Suprapubic skin (tissue), 4 donors: ENCODE measurements around the gene TMEM131L. TPM values are rescaled to one million over a fixed set of nuclear protein-coding genes. Genes with fewer than 3 reads are reported as not detected.

ENCODE experiments used
- DNase-seq, 2 donors: peaks; one replicate each; pipeline ENCODE4 v3.0.0-alpha.2; 2019; ENCODE audit warnings: low spot score in 2 of 2
- H3K27ac ChIP-seq: fragments of 200-600 bp; sonication (generic); one replicate; pipeline ENCODE4 v1.5.1; 2019
- H3K27me3 ChIP-seq: fragments of 200-600 bp; sonication (generic); one replicate; pipeline ENCODE4 v1.5.1; 2019
- H3K36me3 ChIP-seq: fragments of 200-600 bp; sonication (generic); one replicate; pipeline ENCODE4 v1.5.1; 2019
- H3K4me1 ChIP-seq: fragments of 200-600 bp; sonication (generic); one replicate; pipeline ENCODE4 v1.5.1; 2019
- H3K4me3 ChIP-seq: fragments of 200-600 bp; sonication (generic); one replicate; pipeline ENCODE4 v1.5.1; 2019; ENCODE audit warnings: mild to moderate bottlenecking
- H3K9me3 ChIP-seq: fragments of 200-600 bp; sonication (generic); one replicate; pipeline ENCODE4 v1.5.1; 2019
- CTCF ChIP-seq, 2 donors: fragments of 200-600 bp in 1 of 2; fragments of 450-650 bp in 1 of 2; sonication (generic) in 1 of 2; IDR thresholded peaks; one replicate each; pipeline ENCODE4 v1.5.1; 2016 to 2019; ENCODE audit warnings: antibody characterized with exemption in 2 of 2, mild to moderate bottlenecking in 1 of 2, moderate library complexity in 1 of 2
- EP300 ChIP-seq: sonication (generic); formaldehyde crosslinking; IDR thresholded peaks from one replicate; pipeline ENCODE4 v1.6.1; 2017; ENCODE audit warnings: antibody characterized with exemption
- POLR2A ChIP-seq, 2 donors: fragments of 450-650 bp; IDR thresholded peaks; one replicate each; pipeline ENCODE4 v1.6.1; 2017; ENCODE audit warnings: antibody characterized with exemption in 2 of 2, mild to moderate bottlenecking in 2 of 2, moderate library complexity in 2 of 2
- POLR2AphosphoS5 ChIP-seq, 3 donors: sonication (generic); formaldehyde crosslinking; IDR thresholded peaks; one replicate each; pipeline ENCODE4 v1.6.1; 2017; ENCODE audit warnings: antibody characterized with exemption in 3 of 3
- WGBS: methylation state at CpG from one replicate; pipeline ENCODE4 v1.1.5; 2018; 5-methylcytosine and 5-hydroxymethylcytosine counted together
- total RNA-seq, 4 donors: library from RNA; depleted of rRNA; stranded (reverse); fragments of >200 nt; gene quantifications; one replicate each; pipeline ENCODE4 v1.1.0, GENCODE V29; 2016

TMEM131L gene
- total RNA-seq, 4 donors from 2014 or later, result 13.5 to 25.0 (median 17.2) TPM

GRCh38 chr4:153464068-153464467 lies 2.1 kb upstream of the TMEM131L start:
- WGBS, result 75% methylated on average over 1 of the region's 1 CpG
- TF ChIP-seq EP300, result no peak
- TF ChIP-seq POLR2A (IDR thresholded peaks at IDR 0.05), result no peak
- no peak for TF ChIP-seq POLR2AphosphoS5 (IDR thresholded peaks at IDR 0.05)
- TF ChIP-seq CTCF (IDR thresholded peaks at IDR 0.05), result no peak
- Histone ChIP-seq H3K36me3 (no peaks in the 10 kb centered on the region), H3K9me3 (no peaks in the 10 kb centered on the region), H3K27me3 (no peaks in the 10 kb centered on the region), H3K27ac (no peak overlapping the region), H3K4me1 (peaks cover 39% of the 10 kb centered on the region), H3K4me3 (no peak overlapping the region)
- DNase-seq, result no peak

- H3K36me3 ChIP-seq, result no peaks in the 10 kb centered on the region
- H3K4me1 ChIP-seq, result peaks cover 40% of the 10 kb centered on the region
- no peaks in the 10 kb centered on the region for H3K9me3 ChIP-seq
- WGBS, result 23% methylated on average over 4 of the region's 4 CpGs
- no peaks in the 10 kb centered on the region for H3K27me3 ChIP-seq
- peak overlapping the region; percentile 80 for H3K27ac ChIP-seq
- H3K4me3 ChIP-seq, result peak overlapping the region; percentile 95
- no peak for DNase-seq
- no peak for TF ChIP-seq POLR2A (IDR thresholded peaks at IDR 0.05)
- no peak for TF ChIP-seq POLR2AphosphoS5 (IDR thresholded peaks at IDR 0.05)
- no peak for TF ChIP-seq CTCF (IDR thresholded peaks at IDR 0.05)
Measured at GRCh38 chr4:153465140-153465539, 1.0 kb upstream of the TMEM131L start.

- H3K4me1 ChIP-seq, result peaks cover 40% of the 10 kb centered on the region
- 0% methylated on average over 27 of the region's 31 CpGs for WGBS
- peak in 1 of 2 donors; percentile 71 for DNase-seq
Measured at GRCh38 chr4:153465615-153466080, 512 bp upstream of the TMEM131L start.

GRCh38 chr4:153466949-153467896 lies 1.1 kb downstream of the TMEM131L start:
- peak overlapping the region; percentile 81 for H3K27ac ChIP-seq
- 3% methylated on average over 31 of the region's 43 CpGs for WGBS
- H3K4me1 ChIP-seq, result peaks cover 45% of the 10 kb centered on the region
- peak overlapping the region; percentile 95 for H3K4me3 ChIP-seq
- no peaks in the 10 kb centered on the region for H3K9me3 ChIP-seq
- no peaks in the 10 kb centered on the region for H3K27me3 ChIP-seq
- no peak for DNase-seq
- H3K36me3 ChIP-seq, result no peaks in the 10 kb centered on the region
- TF ChIP-seq POLR2A (IDR thresholded peaks at IDR 0.05) (no peak), CTCF (IDR thresholded peaks at IDR 0.05) (no peak), EP300 (no peak), POLR2AphosphoS5 (IDR thresholded peaks at IDR 0.05) (no peak)

More at GRCh38 chr4:153465615-153466080, 512 bp upstream of the TMEM131L start:
- Histone ChIP-seq H3K9me3 (no peaks in the 10 kb centered on the region), H3K36me3 (no peaks in the 10 kb centered on the region), H3K4me3 (peak overlapping the region; percentile 95), H3K27ac (peak overlapping the region; percentile 80), H3K27me3 (no peaks in the 10 kb centered on the region)
- TF ChIP-seq POLR2AphosphoS5 (IDR thresholded peaks at IDR 0.05) (no peak), EP300 (no peak), POLR2A (IDR thresholded peaks at IDR 0.05) (no peak), CTCF (IDR thresholded peaks at IDR 0.05) (no peak)

- TF ChIP-seq POLR2A (IDR thresholded peaks at IDR 0.05) (no peak), POLR2AphosphoS5 (IDR thresholded peaks at IDR 0.05) (no peak)
- no peaks in the 10 kb centered on the region for H3K27me3 ChIP-seq
- no peaks in the 10 kb centered on the region for H3K36me3 ChIP-seq
- no peak for DNase-seq
- H3K4me3 ChIP-seq, result peak overlapping the region; percentile 95
- H3K27ac ChIP-seq, result no peak overlapping the region
- H3K4me1 ChIP-seq, result peaks cover 45% of the 10 kb centered on the region
- no peaks in the 10 kb centered on the region for H3K9me3 ChIP-seq
- 17% methylated on average over 4 of the region's 4 CpGs for WGBS
Measured at GRCh38 chr4:153467897-153468262, 1.7 kb downstream of the TMEM131L start.
